ENCODE results near the gene DUSP8.
"Not testable (repeated sequence)": the region's sequence is repeated elsewhere in the genome, so short reads cannot be mapped to it uniquely, and the experiment has no call there.

Gene DUSP8

GRCh38 chr11:1572197-1573076 is at the start of gene DUSP8:
Gene DUSP8, minus strand, starts transcription at chr11:1572271. Its CDS starts 6,445 bp downstream, at chr11:1565826.
- DNase-seq = peak; percentile 92 to 94

- no peak for DNase-seq
Observed at GRCh38 chr11:1619449-1619848, 47.4 kb upstream of the DUSP8 start.

GRCh38 chr11:1618231-1618630 is 46.2 kb upstream of the DUSP8 start:
- no peak for DNase-seq

GRCh38 chr11:1608363-1608762 is 36.3 kb upstream of the DUSP8 start, which contains the start of gene KRTAP5-3:
Gene KRTAP5-3, minus strand, starts transcription at chr11:1608463. Its CDS starts 78 bp downstream, at chr11:1608385.
- no peak for DNase-seq

- not testable (repeated sequence) for DNase-seq
Observed at GRCh38 chr11:1607901-1608300, 35.8 kb upstream of the DUSP8 start.

GRCh38 chr11:1607156-1607845 is 35.2 kb upstream of the DUSP8 start:
- not testable (repeated sequence) for DNase-seq

GRCh38 chr11:1605923-1606322 is 33.9 kb upstream of the DUSP8 start:
- not testable (repeated sequence) for DNase-seq

GRCh38 chr11:1604711-1605110 is 32.6 kb upstream of the DUSP8 start:
- DNase-seq = no peak

- DNase-seq = no peak
Observed at GRCh38 chr11:1604181-1604580, 32.1 kb upstream of the DUSP8 start.

- DNase-seq = no peak
Observed at GRCh38 chr11:1603629-1604028, 31.6 kb upstream of the DUSP8 start.

- not testable (repeated sequence) for DNase-seq
Observed at GRCh38 chr11:1601663-1602062, 29.6 kb upstream of the DUSP8 start.

- DNase-seq = no peak
Observed at GRCh38 chr11:1600626-1601025, 28.6 kb upstream of the DUSP8 start.

- DNase-seq = no peak
Observed at GRCh38 chr11:1598816-1599215, 26.7 kb upstream of the DUSP8 start.

GRCh38 chr11:1598406-1598805 is 26.3 kb upstream of the DUSP8 start:
- DNase-seq = not testable (repeated sequence)

- no peak for DNase-seq
Observed at GRCh38 chr11:1597994-1598380, 25.9 kb upstream of the DUSP8 start, which contains the start of gene KRTAP5-2. Gene KRTAP5-2, minus strand, starts transcription at chr11:1598294. Its CDS starts 44 bp downstream, at chr11:1598250.

- no peak for DNase-seq
Observed at GRCh38 chr11:1597331-1597993, 25.4 kb upstream of the DUSP8 start.

- not testable (repeated sequence) for DNase-seq
Observed at GRCh38 chr11:1596576-1597121, 24.6 kb upstream of the DUSP8 start.

- DNase-seq = not testable (repeated sequence)
Observed at GRCh38 chr11:1595994-1596575, 24.0 kb upstream of the DUSP8 start.

- no peak for DNase-seq
Observed at GRCh38 chr11:1592628-1593027, 20.6 kb upstream of the DUSP8 start.

- no peak for DNase-seq
Observed at GRCh38 chr11:1589996-1590395, 17.9 kb upstream of the DUSP8 start.

- DNase-seq = not testable (repeated sequence)
Observed at GRCh38 chr11:1589191-1589963, 17.3 kb upstream of the DUSP8 start.

- DNase-seq = no peak
Observed at GRCh38 chr11:1586699-1587098, 14.6 kb upstream of the DUSP8 start.

All from activated CD4-positive, alpha-beta T cell treated with anti-CD3 and anti-CD28 coated beads, Interleukin-2, amount 50 U/mL, for 4 hours (primary cell).